HG02840 (cell line): ENCODE measurements around the gene EEPD1.
"Not testable (repeated sequence)": the region's sequence is repeated elsewhere in the genome, so short reads cannot be mapped to it uniquely, and the experiment has no call there.

Experiments used
- ATAC-seq: cut with Tn5 transposase; IDR thresholded peaks from one replicate; pipeline ENCODE4 v1.9.1; 2021; ENCODE audit warnings: mild to moderate bottlenecking, moderate library complexity, moderate number of reproducible peaks; ENCODE audit not compliant: unreplicated experiment, low FRiP score

The EEPD1 gene

DNA sequence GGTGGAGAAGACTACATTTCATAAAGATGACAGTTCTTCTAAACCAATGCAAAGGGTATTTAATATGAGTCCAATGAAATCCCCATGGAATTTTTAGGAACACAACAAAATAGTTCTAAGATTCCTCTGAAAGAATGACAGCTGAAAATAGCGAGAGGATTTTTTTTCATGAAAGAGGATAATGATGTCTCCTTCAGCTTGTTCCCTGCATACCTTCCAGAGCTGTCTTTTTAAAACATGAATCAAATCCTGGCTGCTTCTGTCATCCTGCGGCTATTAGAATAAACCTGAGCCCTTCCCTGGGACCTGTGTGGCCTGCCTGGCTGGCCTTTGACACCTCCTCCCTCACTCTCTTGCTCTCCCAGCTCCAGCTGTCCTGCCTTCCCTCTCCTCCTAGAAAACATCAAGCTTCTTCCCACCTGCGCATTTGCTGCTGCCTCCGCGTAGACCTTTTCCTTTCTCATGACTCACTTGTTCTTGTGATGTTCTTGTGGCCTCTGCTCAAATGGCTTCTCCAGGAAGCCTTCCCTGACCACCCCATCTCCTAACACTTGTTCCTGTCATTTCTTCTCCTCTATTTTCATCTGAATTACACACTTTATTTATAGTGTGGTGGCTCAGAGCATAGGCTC is 57.4 kb downstream of the EEPD1 start:
- ATAC-seq = no peak

DNA sequence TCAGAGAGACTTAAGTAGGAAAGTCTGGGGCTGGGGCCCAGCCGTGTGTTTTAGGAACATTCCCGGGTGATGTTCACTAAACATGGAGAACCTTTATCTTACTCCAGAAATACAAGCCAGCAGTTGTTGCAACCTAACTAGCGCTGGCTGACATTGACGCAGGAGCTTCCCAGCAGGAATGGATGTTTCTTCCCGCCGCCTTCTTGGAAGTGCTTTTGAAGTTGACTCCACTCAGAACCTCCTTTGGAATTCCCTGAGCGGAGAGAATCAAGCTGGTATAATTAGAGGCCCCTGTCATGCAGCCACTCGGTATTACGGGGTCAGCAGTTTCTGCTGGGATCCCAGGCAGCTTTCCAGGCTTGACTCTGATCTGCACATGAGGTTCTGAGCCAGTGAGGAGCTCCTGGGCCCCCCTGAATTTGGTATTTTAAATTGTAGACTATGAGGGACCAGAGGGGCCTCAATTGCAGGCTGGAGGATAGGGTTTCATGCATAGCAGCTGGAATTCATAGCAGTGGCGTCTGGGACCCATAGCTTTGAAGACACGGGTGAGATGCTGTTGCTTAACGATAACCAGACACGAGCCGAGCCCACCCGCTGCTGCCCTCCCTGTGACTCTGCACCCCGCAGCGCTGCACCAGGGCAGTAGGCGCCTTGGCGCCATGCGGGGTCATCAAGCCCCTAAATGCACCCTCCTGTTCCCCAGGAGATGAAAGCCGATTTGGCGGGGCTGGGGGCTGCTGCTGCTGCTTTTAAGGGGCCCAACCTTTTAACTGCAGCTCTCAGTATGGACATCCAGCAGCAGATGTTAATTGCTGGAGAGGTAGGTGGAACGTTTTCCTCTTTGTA is 61.8 kb downstream of the EEPD1 start:
- ATAC-seq = no peak

DNA sequence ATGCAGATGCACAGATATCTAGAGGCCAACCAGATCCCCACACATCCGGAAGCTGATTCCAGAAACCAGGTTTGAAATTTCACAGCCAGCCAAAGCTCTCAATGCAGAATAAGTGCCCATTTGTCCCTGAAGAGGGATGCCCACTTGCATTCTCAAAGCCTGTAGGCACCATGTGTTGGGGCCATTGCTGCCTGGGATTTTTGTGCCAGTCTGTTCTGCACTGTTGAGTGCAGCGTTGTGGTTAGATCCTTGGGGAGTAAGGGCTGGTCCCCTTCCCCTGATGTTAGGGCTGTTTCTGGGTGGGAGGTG is 62.4 kb downstream of the EEPD1 start:
- ATAC-seq = no peak

GRCh38 chr7:36216063-36216684 is 63.1 kb downstream of the EEPD1 start:
- no peak for ATAC-seq

DNA sequence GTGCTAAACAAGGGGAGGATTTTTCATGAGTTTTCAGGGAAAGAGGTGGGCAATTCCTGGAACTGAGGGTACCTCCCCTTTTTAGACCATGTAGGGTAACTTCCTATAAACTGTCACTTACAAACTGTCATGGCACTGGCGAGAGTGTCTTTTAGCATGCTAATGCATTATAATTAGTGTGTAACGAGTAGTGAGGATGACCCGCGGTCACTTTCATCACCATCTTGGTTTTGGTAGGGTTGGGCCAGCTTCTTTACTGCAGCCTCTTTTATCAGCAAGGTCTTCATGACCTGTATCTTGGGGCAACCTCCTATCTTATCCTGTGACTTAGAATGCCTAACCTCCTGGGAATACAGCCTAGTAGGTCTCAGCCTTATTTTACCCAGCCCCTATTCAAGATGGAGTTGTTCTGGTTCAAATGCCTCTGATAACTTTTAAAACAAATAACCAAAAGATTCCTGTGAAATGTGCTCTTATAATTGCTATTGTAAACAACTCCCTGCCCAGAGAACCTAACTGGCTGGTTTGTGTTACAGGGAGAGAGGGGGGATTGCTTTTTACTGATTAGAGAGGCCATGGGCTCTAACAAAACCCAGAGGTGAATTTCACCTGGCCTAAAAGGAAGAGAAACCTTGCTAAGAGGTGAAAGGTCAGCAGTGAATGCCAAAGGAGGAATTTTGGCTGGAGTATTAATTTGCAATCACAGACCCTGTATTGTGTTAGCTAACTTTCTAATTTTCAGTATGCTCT is 64.3 kb downstream of the EEPD1 start:
- ATAC-seq = no peak

- no peak for ATAC-seq
These were observed 64.9 kb downstream of the EEPD1 start for GRCh38 chr7:36217961-36218284.

DNA sequence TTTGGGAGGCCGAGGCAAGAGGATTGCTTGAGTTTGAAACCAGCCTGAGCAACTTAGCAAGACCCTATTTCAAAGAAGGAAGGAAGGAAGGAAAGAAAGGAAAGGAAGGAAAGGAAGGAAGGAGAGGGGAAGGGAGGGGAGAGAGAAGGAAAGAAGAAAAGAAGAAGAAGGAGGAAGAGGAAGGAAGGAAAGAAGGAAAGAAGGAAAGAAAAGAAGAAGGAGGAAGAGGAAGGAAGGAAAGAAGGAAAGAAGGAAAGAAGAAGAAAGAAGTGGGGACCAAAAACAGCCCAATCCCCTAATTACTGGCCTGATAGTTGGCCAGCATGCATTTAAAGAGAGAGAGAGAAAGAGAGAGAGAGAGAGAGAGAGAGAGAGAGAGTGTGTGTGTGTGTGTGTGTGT is 66.4 kb downstream of the EEPD1 start:
- ATAC-seq = no peak

DNA sequence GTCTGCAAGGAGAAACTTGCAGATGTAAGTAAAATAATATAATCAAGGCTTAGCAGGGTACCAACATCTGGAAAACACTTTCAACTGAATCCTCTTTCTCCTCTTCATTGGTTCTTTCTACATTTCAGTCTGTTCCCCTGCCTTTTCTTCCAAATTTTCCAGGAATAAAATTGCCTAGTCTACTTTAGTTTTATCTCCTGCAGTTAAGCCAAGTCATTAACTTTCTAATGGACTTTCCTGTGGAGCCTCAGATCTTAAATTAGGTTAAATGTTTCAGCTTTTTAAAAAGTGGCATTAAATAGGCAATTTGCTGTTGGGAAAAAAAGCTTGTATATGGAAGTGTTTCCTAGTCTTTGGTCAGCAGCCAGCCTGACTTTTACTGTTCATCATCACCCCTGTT is 70.8 kb downstream of the EEPD1 start:
- no peak for ATAC-seq

GRCh38 chr7:36224934-36225858 is 72.1 kb downstream of the EEPD1 start:
- ATAC-seq = no peak

DNA sequence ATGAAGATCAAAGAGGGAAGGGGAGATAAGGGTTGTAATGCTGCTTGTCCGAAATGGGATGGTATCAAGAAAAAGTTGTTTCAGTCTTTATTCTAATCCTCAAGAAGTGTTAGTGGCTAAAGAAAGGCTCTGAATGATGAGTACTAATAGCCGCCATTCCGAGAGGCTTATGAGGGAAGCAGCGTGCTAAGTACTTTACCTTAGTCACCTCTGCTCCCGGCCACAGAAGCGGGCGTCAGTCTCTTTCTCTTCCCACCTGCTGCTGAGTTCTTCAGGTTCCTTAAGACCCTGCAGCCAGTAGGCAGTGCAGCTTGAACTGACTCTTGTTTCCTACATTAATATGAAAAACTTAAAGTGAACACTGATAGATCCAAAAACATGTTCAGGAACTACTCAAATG is 73.1 kb downstream of the EEPD1 start:
- ATAC-seq = no peak

DNA sequence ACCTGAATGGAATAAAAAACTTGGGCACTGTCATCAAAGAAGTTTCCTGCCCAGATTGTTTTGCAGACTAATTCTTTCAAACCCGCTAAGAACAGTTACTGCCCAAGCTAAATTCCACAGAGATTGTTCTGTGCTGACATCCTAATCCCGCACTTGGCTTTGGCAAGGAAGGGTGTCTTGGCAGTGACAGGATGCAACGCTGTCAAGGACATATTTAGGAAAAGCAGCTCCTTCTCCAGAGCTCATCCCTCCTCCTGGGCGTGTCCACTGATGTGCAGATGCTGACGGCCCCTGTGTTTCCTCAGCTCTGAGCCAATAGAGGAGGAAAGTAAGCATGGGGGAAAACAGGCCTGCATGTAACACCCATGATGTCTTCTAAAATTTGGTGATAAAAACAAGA is 74.2 kb downstream of the EEPD1 start:
- no peak for ATAC-seq

- ATAC-seq = no peak
These were observed 75.0 kb downstream of the EEPD1 start for GRCh38 chr7:36228039-36228438.

GRCh38 chr7:36231406-36231805 is 78.4 kb downstream of the EEPD1 start:
- ATAC-seq = no peak

GRCh38 chr7:36232555-36232954 is 79.5 kb downstream of the EEPD1 start:
- no peak for ATAC-seq

DNA sequence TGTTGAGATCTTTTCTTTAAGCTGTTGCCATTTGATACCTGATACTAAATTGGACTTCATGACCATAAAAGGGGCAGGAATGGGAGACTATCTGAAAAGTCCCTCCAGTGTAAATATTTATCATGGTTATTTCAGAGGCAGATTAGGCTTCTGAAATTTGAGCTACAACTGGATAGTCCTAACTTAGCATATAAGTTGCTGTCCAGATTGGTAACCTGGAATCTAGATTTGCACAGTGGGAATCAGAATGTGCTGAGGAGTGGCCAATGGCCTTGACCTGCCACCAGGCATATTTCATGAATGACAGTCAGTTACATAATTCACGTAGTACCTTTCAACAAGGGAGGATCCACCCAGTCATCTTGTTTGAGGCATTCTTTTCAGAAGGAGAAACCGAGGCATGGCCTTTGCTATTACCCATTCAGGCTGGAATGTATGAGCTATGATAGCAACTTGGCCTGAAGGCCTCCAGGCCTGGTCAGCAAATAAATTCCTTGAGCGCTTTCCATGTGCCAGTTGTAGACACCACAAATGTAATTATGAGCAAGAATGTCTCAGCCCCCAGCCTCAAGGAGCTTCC is 80.0 kb downstream of the EEPD1 start:
- ATAC-seq = no peak

GRCh38 chr7:36236073-36236472 is 83.0 kb downstream of the EEPD1 start:
- no peak for ATAC-seq

DNA sequence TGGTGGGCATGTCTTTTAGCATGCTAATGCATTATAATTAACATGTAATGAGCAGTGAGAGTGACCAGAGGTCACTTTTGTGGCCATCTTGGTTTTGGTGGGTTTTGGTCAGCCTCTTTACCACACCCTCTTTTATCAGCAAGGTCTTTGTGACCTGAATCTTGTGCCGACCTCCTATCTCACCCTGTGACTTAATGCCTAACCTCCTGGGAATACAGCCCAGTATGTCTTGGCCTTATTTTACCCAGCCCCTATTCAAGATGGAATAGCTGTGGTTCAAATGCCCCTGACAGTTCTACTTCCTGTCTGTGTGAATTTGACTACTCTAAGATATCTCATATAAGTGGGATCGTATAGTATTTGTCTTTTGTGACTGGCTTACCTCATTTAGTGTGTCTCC is 85.1 kb downstream of the EEPD1 start:
- no peak for ATAC-seq

DNA sequence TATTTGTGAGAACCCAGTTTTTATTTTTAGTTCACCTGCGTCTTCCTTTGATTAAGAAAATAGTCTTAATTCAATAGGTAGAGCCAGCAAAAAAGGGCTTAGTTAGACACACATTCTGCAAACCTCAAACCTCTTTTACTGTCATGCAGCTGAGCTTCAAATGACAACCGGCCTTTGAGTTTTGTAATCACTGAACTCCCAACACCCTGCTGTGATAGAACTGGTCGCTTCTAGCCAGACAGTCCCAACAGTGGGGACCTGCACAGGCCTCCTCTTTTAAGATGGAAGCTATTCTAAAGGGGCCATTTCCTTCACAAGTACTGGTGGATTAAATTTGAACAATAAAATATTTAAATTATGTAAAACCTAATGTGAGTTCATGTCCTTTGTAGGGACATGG is 90.3 kb downstream of the EEPD1 start:
- ATAC-seq = not testable (repeated sequence)

GRCh38 chr7:36244001-36244400 is 90.9 kb downstream of the EEPD1 start:
- not testable (repeated sequence) for ATAC-seq

DNA sequence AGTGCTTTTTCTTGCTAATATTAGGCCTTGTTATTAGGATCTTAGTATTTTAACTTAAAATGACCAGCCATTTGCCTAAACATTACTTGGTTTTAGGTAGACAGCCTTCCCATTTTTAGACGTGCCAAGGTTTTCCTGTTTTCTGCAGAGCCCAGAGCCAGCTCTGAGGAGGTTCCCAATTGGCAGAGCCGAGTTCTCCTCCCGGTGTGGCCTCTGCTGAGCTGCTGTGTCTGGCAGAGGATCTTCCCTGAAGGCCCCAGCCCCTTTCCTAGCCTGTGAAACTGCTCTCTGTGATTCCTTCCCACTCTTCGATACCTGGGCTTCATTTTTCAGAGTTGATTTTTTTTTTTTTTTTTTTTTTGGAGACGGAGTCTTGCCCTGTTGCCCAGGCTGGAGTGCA is 91.4 kb downstream of the EEPD1 start:
- no peak for ATAC-seq
